Measurements from ENCODE around the gene ANLN.
"Not testable (repeated sequence)": the region's sequence is repeated elsewhere in the genome, so short reads cannot be mapped to it uniquely, and the experiment has no call there.

Gene ANLN

GRCh38 chr7:36372156-36372555 lies 17.5 kb upstream of the ANLN start:
- in situ Hi-C loops (cut with HindIII; ENCODE audit: low sequenced_read_pairs) = no loop called here

DNA sequence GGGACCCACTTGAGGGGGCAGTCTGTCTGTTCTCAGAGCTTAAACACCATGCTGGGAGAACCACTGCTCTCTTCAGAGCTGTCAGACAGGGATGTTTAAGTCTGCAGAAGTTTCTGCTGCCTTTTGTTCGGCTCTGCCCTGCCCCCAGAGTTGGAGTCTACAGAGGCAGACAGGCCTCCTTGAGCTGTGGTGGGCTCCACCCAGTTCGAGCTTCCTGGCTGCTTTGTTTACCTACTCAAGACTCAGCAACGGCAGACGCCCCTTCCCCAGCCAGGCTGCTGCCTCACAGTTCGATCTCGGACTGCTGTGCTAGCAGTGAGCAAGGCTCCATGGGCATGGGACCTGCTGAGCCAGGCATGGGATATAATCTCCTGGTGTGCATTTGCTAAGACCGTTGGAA lies 11.1 kb upstream of the ANLN start:
- in situ Hi-C loops (cut with HindIII; ENCODE audit: low sequenced_read_pairs) = not testable (repeated sequence)

- in situ Hi-C loops (cut with HindIII; ENCODE audit: low sequenced_read_pairs) = no loop called here
Measured at GRCh38 chr7:36379831-36380504, 9.7 kb upstream of the ANLN start.

GRCh38 chr7:36381056-36381455 lies 8.6 kb upstream of the ANLN start:
- in situ Hi-C loops (cut with HindIII; ENCODE audit: low sequenced_read_pairs) = no loop called here

- in situ Hi-C loops (cut with HindIII; ENCODE audit: low sequenced_read_pairs) = not testable (repeated sequence)
Measured at GRCh38 chr7:36383284-36383683, 6.4 kb upstream of the ANLN start.

- in situ Hi-C loops (cut with HindIII; ENCODE audit: low sequenced_read_pairs) = not testable (repeated sequence)
Measured at GRCh38 chr7:36385646-36386045, 4.0 kb upstream of the ANLN start.

- in situ Hi-C loops (cut with HindIII; ENCODE audit: low sequenced_read_pairs) = no loop called here
Measured at GRCh38 chr7:36387435-36388231, 2.0 kb upstream of the ANLN start.

GRCh38 chr7:36388423-36388822 lies 1.2 kb upstream of the ANLN start:
- in situ Hi-C loops (cut with HindIII; ENCODE audit: low sequenced_read_pairs) = no loop called here

DNA sequence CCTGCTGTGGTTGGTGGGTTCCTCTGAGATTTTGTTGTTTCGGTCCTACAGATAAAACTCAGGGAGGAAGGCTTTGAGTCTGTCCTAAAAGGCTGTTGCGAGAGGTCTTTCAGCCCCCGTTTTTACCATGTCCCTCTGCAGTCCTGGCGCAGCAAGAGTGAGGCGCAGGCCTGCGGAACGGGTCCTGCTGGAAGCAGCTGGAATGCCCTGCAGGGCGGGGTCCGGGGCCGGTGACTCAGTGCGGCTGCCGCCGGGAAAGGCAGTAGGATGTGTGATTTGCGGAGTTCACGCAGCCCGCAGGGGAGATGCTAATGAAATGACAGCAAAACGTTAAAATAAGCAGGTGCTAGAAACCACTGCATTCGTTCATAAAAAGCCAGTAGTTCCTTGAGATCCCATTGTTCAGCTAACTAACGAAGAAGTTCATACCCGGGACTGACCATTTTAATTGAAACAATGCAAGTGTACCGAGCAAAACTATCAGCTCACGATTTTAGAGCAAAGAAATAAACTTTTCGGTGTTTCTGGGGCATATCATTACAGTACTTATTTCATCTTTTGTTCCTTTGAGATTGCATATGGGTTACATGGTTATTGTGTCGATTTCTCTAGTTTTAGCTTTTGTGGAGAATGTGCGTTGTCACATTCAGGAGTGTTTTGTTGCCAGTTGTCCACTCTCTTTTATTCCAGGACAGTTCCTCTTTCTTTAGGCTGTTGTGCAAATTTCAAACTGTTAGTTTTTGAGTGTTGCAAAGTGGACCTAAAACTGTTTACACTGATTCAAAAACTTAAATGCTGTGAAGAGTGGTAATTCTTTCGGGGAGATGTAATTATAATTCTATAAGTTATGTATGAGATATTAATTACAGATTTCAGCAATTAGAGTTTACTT lies 783 bp downstream of the ANLN start:
- in situ Hi-C loops (cut with HindIII; ENCODE audit: low sequenced_read_pairs) = no loop called here

DNA sequence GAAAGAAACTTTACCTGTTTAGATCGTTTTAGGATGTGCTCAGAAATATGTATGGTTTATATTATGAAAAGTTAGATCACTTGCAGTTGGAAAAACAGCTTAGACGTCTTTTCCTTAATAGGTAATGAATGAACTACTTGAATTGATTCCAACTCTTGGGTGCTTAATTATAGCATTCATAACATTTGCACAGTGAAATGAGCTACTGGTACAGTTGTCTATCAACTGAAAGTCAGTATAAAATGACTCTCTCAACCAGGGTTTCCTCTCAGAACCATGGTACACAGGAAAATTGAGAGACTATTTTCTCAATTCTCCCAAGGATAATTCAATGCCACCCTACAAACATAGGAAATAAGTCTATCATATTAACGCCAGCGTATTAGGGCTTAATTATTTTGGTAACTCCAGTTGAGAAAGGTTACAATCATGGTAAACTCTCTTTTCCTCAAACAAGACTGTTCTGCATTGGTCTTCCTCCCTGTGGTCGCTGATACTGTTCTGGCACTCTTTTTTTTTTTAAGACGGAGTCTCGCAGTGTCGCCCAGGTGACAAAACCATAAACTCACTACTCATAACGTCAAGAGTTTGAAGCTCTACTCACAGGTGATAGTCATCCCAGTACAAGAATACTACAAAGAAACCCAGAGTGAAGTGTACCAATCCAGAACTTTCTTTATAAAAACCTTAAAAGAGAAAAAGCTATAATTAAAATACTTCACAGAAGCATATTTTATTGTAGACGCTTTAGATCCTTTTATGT lies 2.0 kb downstream of the ANLN start:
- in situ Hi-C loops (cut with HindIII; ENCODE audit: low sequenced_read_pairs) = no loop called here

DNA sequence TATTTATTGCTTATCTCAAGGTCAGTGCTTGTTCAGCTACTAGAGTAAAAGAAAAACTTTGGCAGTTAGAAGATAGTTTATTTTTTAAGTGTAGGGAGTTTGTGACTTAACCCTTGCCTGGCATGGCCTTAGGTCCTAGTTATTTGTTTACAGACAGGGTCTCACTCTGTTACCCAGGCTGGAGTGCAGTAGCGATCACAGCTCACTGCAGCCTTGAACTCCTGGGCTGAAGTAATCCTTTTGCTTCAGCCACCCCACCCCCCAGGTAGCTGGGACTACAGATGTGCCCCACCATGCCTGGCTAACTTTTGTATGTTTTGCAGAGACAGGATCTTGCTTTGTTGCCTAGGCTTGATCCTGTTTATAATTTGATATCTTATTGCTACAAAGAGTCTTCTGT lies 4.2 kb downstream of the ANLN start:
- in situ Hi-C loops (cut with HindIII; ENCODE audit: low sequenced_read_pairs) = no loop called here

DNA sequence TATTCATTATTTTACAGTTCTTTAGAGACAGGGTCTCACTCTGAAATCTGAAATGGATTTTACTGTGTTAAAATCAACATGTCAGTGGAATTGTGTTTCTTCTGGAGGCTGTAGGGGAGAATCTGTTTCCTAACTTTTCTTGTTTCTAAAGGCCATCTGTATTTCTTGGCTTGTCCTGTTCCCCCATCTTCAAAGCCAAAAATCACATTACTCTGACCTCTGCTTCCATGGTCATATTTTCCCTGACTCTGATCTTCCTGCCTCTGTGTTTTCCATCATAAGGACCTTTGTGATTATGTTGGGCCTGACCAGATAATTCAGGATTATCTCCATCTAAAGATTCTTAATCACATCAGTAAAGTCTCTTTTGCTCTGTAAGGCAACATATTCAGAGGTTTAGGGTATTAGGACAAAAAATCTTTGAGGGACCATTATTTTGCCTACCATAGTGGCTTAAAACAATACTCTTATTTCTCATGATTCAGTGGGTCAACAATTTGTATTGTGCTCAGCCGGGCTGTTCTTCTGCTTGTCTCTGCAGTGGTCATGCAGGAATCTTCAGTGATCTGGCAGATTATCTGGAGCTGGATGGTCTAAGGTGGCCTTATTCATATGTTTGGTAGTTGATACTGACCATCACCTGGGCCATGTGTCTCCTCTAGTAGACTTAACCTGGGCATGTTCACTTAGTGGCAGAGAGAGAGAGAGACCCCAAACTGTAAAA lies 5.7 kb downstream of the ANLN start:
- in situ Hi-C loops (cut with HindIII; ENCODE audit: low sequenced_read_pairs) = no loop called here

DNA sequence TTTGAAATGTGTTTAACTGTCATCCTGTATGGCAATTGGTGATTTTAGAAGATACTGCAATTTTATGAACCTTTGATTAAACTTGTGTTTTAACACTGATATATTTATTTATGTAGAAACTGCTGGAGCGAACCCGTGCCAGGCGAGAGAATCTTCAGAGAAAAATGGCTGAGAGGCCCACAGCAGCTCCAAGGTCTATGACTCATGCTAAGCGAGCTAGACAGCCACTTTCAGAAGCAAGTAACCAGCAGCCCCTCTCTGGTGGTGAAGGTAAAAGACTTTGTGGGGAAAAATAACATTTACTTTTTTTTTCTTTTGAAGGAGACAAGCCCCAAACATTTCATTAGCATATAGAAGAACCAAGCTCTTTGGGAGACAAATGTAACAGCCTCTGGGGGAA lies 6.5 kb downstream of the ANLN start:
- in situ Hi-C loops (cut with HindIII; ENCODE audit: low sequenced_read_pairs) = no loop called here

DNA sequence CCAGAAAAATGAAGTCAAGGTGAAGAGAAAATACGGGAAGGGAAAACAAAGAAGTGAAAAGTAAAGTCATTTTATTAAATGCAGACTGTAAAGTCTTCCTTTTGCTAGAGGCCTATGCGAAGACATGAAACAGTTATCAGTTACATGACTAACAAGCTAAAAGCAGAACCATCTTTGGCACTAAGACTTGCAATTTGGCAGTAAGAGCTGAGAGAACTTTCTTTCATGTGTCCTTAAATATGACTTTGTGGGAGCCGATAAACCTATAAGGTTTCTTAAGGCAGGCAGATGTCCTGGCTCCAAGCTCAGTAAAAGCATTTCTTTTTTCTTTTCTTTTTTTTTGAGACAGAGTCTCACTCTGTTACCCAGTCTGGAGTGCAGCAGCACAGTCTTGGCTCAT lies 10.4 kb downstream of the ANLN start:
- in situ Hi-C loops (cut with HindIII; ENCODE audit: low sequenced_read_pairs) = no loop called here

GRCh38 chr7:36400606-36401005 lies 10.9 kb downstream of the ANLN start:
- in situ Hi-C loops (cut with HindIII; ENCODE audit: low sequenced_read_pairs) = no loop called here

DNA sequence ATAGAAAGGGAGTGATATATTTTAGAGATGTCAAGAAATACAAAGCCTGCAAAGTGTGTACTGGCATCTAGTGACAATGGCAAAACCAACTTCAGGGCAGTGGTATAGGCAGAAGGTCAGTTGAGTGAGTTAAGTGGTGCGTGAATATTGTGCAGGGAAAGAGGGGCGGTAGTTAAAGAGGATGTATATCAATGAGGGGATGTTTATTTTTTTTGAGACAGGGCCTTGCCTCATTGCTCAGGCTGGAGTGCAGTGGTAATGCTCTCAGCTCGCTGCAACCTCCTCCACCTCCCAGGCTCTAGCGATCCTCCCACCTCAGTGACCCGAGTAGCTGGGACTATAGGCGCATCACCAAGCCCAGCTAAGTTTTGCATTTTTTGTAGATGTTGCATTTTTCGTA lies 13.8 kb downstream of the ANLN start:
- in situ Hi-C loops (cut with HindIII; ENCODE audit: low sequenced_read_pairs) = no loop called here

GRCh38 chr7:36404639-36405408 lies 15.2 kb downstream of the ANLN start:
- in situ Hi-C loops (cut with HindIII; ENCODE audit: low sequenced_read_pairs) = no loop called here

- in situ Hi-C loops (cut with HindIII; ENCODE audit: low sequenced_read_pairs) = no loop called here
Measured at GRCh38 chr7:36405409-36405803, 15.7 kb downstream of the ANLN start.

DNA sequence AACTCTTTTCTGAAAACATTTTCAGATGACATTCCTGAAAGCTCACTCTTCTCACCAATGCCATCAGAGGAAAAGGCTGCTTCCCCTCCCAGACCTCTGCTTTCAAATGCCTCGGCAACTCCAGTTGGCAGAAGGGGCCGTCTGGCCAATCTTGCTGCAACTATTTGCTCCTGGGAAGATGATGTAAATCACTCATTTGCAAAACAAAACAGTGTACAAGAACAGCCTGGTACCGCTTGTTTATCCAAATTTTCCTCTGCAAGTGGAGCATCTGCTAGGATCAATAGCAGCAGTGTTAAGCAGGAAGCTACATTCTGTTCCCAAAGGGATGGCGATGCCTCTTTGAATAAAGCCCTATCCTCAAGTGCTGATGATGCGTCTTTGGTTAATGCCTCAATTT lies 16.5 kb downstream of the ANLN start:
- in situ Hi-C loops (cut with HindIII; ENCODE audit: low sequenced_read_pairs) = no loop called here

All from endothelial cell of hepatic sinusoid (primary cell).